ENCODE data around the gene ENOX1.

Gene ENOX1

DNA sequence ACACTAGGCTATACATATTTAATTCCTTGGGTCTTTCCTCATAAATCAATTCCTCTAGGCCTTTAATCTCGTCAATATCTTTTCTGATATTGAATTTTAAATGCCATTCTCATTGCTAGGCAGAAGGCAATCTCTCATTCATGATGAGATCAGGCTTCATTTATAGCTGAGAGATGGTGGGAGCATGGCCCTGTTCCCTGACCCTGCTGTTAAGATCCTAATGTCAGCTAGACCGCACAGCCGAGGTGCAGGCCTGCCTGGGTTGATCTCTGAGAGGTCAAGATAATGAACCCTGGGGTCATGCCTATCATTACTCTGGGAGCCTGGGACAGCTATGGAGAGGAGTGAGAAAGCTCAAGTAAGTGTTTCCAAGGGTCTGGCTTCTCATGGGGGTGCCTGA is 509.6 kb downstream of the ENOX1 start:
- in situ Hi-C loops (cut with MboI; ENCODE audit: low pct_unique_long_range_greater_than_20kb, low sequenced_read_pairs, unreplicated experiment) = no loop called here
- no peak for DNase-seq (ENCODE audit: low spot score)
- TF ChIP-seq, protein P1, sequence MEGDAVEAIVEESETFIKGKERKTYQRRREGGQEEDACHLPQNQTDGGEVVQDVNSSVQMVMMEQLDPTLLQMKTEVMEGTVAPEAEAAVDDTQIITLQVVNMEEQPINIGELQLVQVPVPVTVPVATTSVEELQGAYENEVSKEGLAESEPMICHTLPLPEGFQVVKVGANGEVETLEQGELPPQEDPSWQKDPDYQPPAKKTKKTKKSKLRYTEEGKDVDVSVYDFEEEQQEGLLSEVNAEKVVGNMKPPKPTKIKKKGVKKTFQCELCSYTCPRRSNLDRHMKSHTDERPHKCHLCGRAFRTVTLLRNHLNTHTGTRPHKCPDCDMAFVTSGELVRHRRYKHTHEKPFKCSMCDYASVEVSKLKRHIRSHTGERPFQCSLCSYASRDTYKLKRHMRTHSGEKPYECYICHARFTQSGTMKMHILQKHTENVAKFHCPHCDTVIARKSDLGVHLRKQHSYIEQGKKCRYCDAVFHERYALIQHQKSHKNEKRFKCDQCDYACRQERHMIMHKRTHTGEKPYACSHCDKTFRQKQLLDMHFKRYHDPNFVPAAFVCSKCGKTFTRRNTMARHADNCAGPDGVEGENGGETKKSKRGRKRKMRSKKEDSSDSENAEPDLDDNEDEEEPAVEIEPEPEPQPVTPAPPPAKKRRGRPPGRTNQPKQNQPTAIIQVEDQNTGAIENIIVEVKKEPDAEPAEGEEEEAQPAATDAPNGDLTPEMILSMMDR (IDR thresholded peaks at IDR 0.05; ENCODE audit: extremely low read depth, insufficient read depth, missing control alignments) = no peak

DNA sequence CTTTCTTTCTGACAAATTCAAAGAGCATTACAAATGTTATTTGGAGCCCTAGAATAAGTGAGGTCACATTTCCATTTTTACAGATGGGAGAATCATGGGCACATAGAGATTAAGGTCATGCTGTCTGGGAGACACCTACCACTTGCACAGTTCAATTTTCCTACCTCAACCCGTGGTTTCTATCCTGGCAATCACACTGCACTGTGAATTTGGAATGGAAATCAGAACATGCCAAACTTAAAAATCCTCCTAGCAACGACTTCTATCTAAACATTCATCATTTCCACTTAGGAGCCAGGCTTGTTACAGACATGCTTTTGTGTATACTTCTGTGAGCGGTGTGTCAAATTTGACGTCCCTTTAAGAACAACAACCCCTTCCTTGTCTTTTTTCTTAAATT is 511.9 kb downstream of the ENOX1 start:
- TF ChIP-seq, protein P1 (IDR thresholded peaks at IDR 0.05; ENCODE audit: extremely low read depth, insufficient read depth, missing control alignments) = no peak
- DNase-seq (ENCODE audit: low spot score) = no peak
- in situ Hi-C loops (cut with MboI; ENCODE audit: low pct_unique_long_range_greater_than_20kb, low sequenced_read_pairs, unreplicated experiment) = no loop called here

DNA sequence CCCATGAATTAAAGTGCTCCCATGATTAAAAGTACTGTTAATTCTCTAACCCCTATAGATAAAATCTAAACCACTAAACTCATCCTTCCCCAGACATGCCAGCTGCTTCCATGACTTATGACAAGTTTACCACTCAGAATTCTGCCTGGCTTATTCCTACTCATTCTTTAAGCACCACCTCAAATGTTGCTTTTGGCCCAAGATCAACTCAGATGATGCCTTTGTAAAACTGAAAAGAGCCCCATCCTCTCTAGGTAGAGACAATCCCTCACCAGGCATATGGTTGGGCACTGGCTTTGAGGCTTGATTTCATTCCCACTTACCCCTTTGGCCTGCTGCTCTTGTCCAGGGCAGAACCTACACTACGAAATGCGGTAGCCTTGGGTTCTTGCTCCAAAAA is 513.4 kb downstream of the ENOX1 start:
- DNase-seq (ENCODE audit: low spot score) = no peak
- TF ChIP-seq, protein P1 (IDR thresholded peaks at IDR 0.05; ENCODE audit: extremely low read depth, insufficient read depth, missing control alignments) = no peak

DNA sequence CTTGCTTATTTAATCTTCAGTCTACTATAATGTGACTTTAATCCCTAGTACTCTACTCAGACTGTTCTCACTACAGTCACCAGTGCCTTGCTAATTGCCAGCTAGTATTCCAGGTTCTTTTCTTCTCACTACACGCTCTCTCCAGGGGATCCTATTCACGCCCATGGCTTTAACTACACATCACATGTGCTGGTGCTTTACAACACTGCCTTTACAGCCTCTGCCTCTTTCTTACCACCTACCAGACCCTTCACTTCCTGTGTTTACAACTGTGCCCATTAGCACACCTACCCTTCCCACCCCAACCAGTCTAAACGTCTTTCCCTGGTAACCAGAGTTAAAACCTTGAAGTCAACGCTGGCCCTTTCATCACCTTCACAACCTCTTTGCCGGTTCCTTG is 513.9 kb downstream of the ENOX1 start:
- TF ChIP-seq, protein P1 (IDR thresholded peaks at IDR 0.05; ENCODE audit: extremely low read depth, insufficient read depth, missing control alignments) = no peak
- DNase-seq (ENCODE audit: low spot score) = no peak
- in situ Hi-C loops (cut with MboI; ENCODE audit: low pct_unique_long_range_greater_than_20kb, low sequenced_read_pairs, unreplicated experiment) = no loop called here

More for the DNA sequence above, 513.4 kb downstream of the ENOX1 start:
- in situ Hi-C loops (cut with MboI; ENCODE audit: low pct_unique_long_range_greater_than_20kb, low sequenced_read_pairs, unreplicated experiment) = no loop called here

DNA sequence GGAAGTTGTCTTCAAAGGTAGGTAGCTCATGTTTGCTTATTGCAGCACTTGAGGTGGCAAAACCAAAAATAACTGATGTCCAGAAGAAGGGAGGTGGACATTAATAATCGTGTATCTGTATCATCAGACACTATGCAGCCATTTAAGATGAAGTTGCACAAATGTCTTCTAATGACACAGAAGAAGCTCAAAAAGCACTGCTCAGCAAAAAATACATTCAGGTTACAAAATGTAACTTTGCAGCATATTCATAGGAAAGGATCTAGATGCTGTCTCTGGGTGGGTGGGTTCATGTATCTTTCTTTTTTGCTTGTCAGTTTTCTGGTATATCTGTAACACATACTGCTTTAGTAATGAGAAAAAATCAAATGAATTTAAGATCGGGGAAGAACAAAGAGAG is 515.6 kb downstream of the ENOX1 start:
- TF ChIP-seq, protein P1 (IDR thresholded peaks at IDR 0.05; ENCODE audit: extremely low read depth, insufficient read depth, missing control alignments) = no peak
- in situ Hi-C loops (cut with MboI; ENCODE audit: low pct_unique_long_range_greater_than_20kb, low sequenced_read_pairs, unreplicated experiment) = no loop called here
- no peak for DNase-seq (ENCODE audit: low spot score)

DNA sequence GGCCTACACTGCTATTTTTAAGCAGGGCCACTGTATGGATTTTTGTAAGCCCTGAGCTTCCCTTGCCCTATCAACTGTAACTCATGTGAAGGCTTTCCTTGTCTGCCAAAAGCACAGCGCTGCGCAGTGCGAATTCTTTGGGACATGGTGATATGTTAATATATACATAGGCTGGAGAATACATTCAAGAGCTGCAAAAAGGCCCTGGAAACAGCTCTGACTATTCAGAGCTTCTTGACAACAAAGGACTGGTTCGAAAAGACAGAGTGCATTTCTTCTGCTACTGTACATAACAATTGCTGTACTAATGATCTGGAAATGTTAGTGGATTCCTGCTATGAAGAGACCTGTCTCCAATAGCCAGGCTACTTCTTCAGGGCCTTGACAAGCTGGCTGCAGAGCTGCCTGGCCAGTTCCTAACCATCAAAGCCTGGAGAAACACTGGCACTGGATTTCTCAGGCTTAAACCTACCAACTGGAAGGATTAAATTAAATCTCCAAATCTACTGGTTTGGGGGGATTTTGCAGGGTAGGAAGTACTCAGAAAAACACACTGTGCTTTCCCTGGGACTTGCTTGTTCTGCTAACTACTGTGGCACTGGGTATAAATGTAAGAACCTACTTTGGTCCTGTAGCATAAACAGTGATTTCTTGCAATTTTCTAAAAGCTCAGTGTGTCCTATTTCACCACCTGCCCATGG is 516.5 kb downstream of the ENOX1 start:
- in situ Hi-C loops (cut with MboI; ENCODE audit: low pct_unique_long_range_greater_than_20kb, low sequenced_read_pairs, unreplicated experiment) = no loop called here
- DNase-seq (ENCODE audit: low spot score) = no peak
- TF ChIP-seq, protein P1 (IDR thresholded peaks at IDR 0.05; ENCODE audit: extremely low read depth, insufficient read depth, missing control alignments) = no peak
